GM12874 (cell line): ENCODE data around the gene CLDN34.

Experiments
- CTCF ChIP-seq: IDR thresholded peaks from 2 replicates; pipeline ENCODE4 v1.5.1; 2011; ENCODE audit warnings: low read depth, mild to moderate bottlenecking, control low read depth, low read length, moderate library complexity; ENCODE audit not compliant: insufficient read depth

CLDN34 gene

GRCh38 chrX:9935436-9935835, 31.7 kb upstream of the CLDN34 start:
- no peak for TF ChIP-seq CTCF

GRCh38 chrX:9937761-9938160, 29.4 kb upstream of the CLDN34 start:
- no peak for TF ChIP-seq CTCF

- no peak for TF ChIP-seq CTCF
Observed at GRCh38 chrX:9938516-9938915, 28.6 kb upstream of the CLDN34 start.

GRCh38 chrX:9940421-9940820, 26.7 kb upstream of the CLDN34 start:
- TF ChIP-seq CTCF = no peak

GRCh38 chrX:9942086-9942485, 25.1 kb upstream of the CLDN34 start:
- TF ChIP-seq CTCF = no peak

GRCh38 chrX:9943420-9943819, 23.7 kb upstream of the CLDN34 start:
- TF ChIP-seq CTCF = no peak

GRCh38 chrX:9947131-9947794, 19.9 kb upstream of the CLDN34 start:
- no peak for TF ChIP-seq CTCF
